ENCODE measurements around the gene NTM.

Gene NTM

DNA sequence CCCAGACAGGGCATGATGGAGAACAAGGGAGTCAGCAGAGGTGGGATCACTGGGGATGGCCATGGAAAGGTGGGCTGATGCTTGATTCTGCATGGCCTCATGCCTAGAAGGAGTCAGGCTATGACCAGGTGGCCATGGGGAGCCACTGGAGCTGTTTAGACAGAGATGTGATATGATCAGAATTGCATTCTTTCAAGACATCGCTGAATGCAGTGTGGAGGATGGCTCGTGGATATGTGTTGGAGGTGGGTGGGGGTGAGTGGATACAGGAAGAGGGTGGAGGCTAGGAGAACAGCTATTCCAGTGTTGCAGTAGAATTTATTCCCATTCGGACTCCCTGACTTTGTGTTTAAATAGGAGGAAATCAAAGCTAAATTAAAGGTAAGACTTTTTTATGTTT lies 841.1 kb downstream of the NTM start:
- H3K4me1 ChIP-seq (ENCODE audit: control insufficient read depth, low read depth, low read length), result no peaks in the 10 kb centered on the region
- no peak overlapping the region for H2AK5ac ChIP-seq (ENCODE audit: low read length)
- no peak overlapping the region for H3K4me2 ChIP-seq (ENCODE audit: low read length)
- DNase-seq, result no peak
- H4K5ac ChIP-seq (ENCODE audit: low read length), result no peak overlapping the region
- no peak overlapping the region for H2BK15ac ChIP-seq (replicated peaks; ENCODE audit: low read depth)
- no peak overlapping the region for H3K18ac ChIP-seq (ENCODE audit: low read length)
- H3K79me1 ChIP-seq (ENCODE audit: low read length), result no peaks in the 10 kb centered on the region
- no peaks in the 10 kb centered on the region for H3K27me3 ChIP-seq (ENCODE audit: insufficient read depth, low read length, poor library complexity)
- H3K56ac ChIP-seq (ENCODE audit: low read length), result no peak overlapping the region
- H3K9ac ChIP-seq (ENCODE audit: low read length), result no peak overlapping the region
- H3K79me2 ChIP-seq (ENCODE audit: control insufficient read depth, insufficient read depth, low read length), result no peaks in the 10 kb centered on the region
- no peak overlapping the region for H2BK5ac ChIP-seq (ENCODE audit: low read length)
- H3K4me3 ChIP-seq (ENCODE audit: low read length), result no peak overlapping the region
- H4K8ac ChIP-seq (ENCODE audit: low read depth, low read length), result no peak overlapping the region
- H3K23ac ChIP-seq (ENCODE audit: low read length), result no peak overlapping the region
- no CpG with 5 or more reads among the region's 3 CpGs for WGBS (ENCODE audit: extremely low coverage, insufficient coverage, low lambda C conversion rate)
- H2BK120ac ChIP-seq (ENCODE audit: low read depth, low read length), result no peak overlapping the region
- no peak overlapping the region for H3K4ac ChIP-seq (ENCODE audit: low read depth, low read length)
- no peaks in the 10 kb centered on the region for H3K36me3 ChIP-seq (ENCODE audit: control insufficient read depth, insufficient read depth, low read length)
- no peak overlapping the region for H3K27ac ChIP-seq (ENCODE audit: low read depth, low read length)

DNA sequence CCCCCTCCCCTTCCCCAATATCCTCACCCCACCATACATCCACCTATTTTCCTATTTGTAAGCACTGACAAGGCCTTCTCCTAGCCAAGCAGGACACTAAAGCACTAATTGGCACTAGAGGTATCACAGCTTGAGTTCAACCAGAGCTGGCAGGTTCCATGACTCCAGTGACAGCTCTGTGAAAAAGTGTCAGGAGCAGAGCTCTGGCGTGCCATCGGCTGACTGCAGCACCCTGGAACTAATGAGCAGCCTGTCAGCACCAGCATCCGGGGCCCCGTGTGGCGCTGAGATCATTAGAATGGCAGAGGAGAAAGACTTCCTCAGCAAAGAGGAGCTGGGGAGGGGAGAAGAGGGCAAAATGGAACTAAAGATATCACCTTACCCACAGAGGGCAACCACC lies 847.4 kb downstream of the NTM start:
- no peak overlapping the region for H2AK5ac ChIP-seq (ENCODE audit: low read length)
- no peaks in the 10 kb centered on the region for H3K36me3 ChIP-seq (ENCODE audit: control insufficient read depth, insufficient read depth, low read length)
- H3K4me3 ChIP-seq (ENCODE audit: low read length), result no peak overlapping the region
- H2BK120ac ChIP-seq (ENCODE audit: low read depth, low read length), result no peak overlapping the region
- no CpG with 5 or more reads among the region's 5 CpGs for WGBS (ENCODE audit: extremely low coverage, insufficient coverage, low lambda C conversion rate)
- H3K23ac ChIP-seq (ENCODE audit: low read length), result no peak overlapping the region
- H3K18ac ChIP-seq (ENCODE audit: low read length), result no peak overlapping the region
- no peak overlapping the region for H2BK15ac ChIP-seq (replicated peaks; ENCODE audit: low read depth)
- H3K4me1 ChIP-seq (ENCODE audit: control insufficient read depth, low read depth, low read length), result no peaks in the 10 kb centered on the region
- no peak overlapping the region for H3K27ac ChIP-seq (ENCODE audit: low read depth, low read length)
- no peak overlapping the region for H3K4me2 ChIP-seq (ENCODE audit: low read length)
- no peak for DNase-seq
- no peaks in the 10 kb centered on the region for H3K79me1 ChIP-seq (ENCODE audit: low read length)
- no peak overlapping the region for H2BK5ac ChIP-seq (ENCODE audit: low read length)
- H3K4ac ChIP-seq (ENCODE audit: low read depth, low read length), result no peak overlapping the region
- no peak overlapping the region for H4K8ac ChIP-seq (ENCODE audit: low read depth, low read length)
- no peak overlapping the region for H4K5ac ChIP-seq (ENCODE audit: low read length)
- no peak overlapping the region for H3K56ac ChIP-seq (ENCODE audit: low read length)
- no peak overlapping the region for H3K9ac ChIP-seq (ENCODE audit: low read length)
- H3K79me2 ChIP-seq (ENCODE audit: control insufficient read depth, insufficient read depth, low read length), result no peaks in the 10 kb centered on the region
- no peaks in the 10 kb centered on the region for H3K27me3 ChIP-seq (ENCODE audit: insufficient read depth, low read length, poor library complexity)

DNA sequence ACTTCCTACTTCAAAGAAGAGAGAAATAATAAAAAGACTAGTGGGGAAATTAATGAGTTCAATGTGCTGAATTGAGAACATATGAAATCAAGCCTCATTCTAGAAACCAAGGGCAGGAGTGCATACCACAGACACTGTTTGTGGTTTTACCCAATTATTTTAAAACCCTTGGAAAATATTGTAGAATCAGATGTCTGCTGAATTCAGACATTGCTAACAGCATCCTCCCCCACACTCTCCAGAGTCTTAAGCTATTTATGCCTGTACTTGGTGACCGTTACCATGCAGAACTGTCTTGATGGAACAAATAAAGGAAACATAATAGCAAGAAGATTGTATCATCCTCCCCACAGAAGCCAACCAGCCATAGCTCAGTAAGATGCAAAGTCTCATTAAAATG lies 850.1 kb downstream of the NTM start:
- no peaks in the 10 kb centered on the region for H3K36me3 ChIP-seq (ENCODE audit: control insufficient read depth, insufficient read depth, low read length)
- H3K4me3 ChIP-seq (ENCODE audit: low read length), result no peak overlapping the region
- H3K23ac ChIP-seq (ENCODE audit: low read length), result no peak overlapping the region
- no peak for DNase-seq
- H3K4me2 ChIP-seq (ENCODE audit: low read length), result no peak overlapping the region
- H3K79me2 ChIP-seq (ENCODE audit: control insufficient read depth, insufficient read depth, low read length), result no peaks in the 10 kb centered on the region
- H2BK5ac ChIP-seq (ENCODE audit: low read length), result no peak overlapping the region
- no peak overlapping the region for H4K5ac ChIP-seq (ENCODE audit: low read length)
- no CpG with 5 or more reads among the region's 1 CpG for WGBS (ENCODE audit: extremely low coverage, insufficient coverage, low lambda C conversion rate)
- no peak overlapping the region for H3K56ac ChIP-seq (ENCODE audit: low read length)
- no peaks in the 10 kb centered on the region for H3K4me1 ChIP-seq (ENCODE audit: control insufficient read depth, low read depth, low read length)
- no peak overlapping the region for H3K4ac ChIP-seq (ENCODE audit: low read depth, low read length)
- no peak overlapping the region for H2BK15ac ChIP-seq (replicated peaks; ENCODE audit: low read depth)
- no peaks in the 10 kb centered on the region for H3K79me1 ChIP-seq (ENCODE audit: low read length)
- H2BK120ac ChIP-seq (ENCODE audit: low read depth, low read length), result no peak overlapping the region
- no peak overlapping the region for H3K27ac ChIP-seq (ENCODE audit: low read depth, low read length)
- H4K8ac ChIP-seq (ENCODE audit: low read depth, low read length), result no peak overlapping the region
- no peak overlapping the region for H2AK5ac ChIP-seq (ENCODE audit: low read length)
- H3K9ac ChIP-seq (ENCODE audit: low read length), result no peak overlapping the region
- no peak overlapping the region for H3K18ac ChIP-seq (ENCODE audit: low read length)
- no peaks in the 10 kb centered on the region for H3K27me3 ChIP-seq (ENCODE audit: insufficient read depth, low read length, poor library complexity)

DNA sequence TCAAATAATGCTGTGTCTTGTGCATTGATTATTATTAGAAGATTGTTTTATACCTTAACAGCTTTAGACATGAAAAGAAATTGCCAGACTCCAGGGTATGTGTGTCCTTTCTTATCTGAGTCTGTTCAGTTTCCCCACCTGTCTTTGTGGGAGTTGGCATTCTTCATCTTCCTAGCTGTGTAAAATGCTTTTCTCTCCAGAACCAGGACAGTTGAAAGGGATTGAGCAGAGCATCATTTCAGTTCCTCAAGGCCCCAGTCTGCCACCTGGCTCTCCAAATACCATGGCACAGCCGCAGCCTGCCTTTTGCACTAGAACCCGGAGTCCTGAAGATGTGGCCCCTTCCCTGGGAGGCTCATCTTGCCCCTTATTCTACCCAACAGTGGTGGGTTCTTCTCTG lies 851.9 kb downstream of the NTM start:
- no peak overlapping the region for H4K5ac ChIP-seq (ENCODE audit: low read length)
- no peak overlapping the region for H3K18ac ChIP-seq (ENCODE audit: low read length)
- no peak overlapping the region for H3K27ac ChIP-seq (ENCODE audit: low read depth, low read length)
- H3K4me2 ChIP-seq (ENCODE audit: low read length), result no peak overlapping the region
- H3K79me2 ChIP-seq (ENCODE audit: control insufficient read depth, insufficient read depth, low read length), result no peaks in the 10 kb centered on the region
- H3K36me3 ChIP-seq (ENCODE audit: control insufficient read depth, insufficient read depth, low read length), result no peaks in the 10 kb centered on the region
- no peak overlapping the region for H3K56ac ChIP-seq (ENCODE audit: low read length)
- H3K4ac ChIP-seq (ENCODE audit: low read depth, low read length), result no peak overlapping the region
- H2BK120ac ChIP-seq (ENCODE audit: low read depth, low read length), result no peak overlapping the region
- no peak overlapping the region for H2BK5ac ChIP-seq (ENCODE audit: low read length)
- H3K23ac ChIP-seq (ENCODE audit: low read length), result no peak overlapping the region
- no peak overlapping the region for H2BK15ac ChIP-seq (replicated peaks; ENCODE audit: low read depth)
- H3K79me1 ChIP-seq (ENCODE audit: low read length), result no peaks in the 10 kb centered on the region
- H4K8ac ChIP-seq (ENCODE audit: low read depth, low read length), result no peak overlapping the region
- no CpG with 5 or more reads among the region's 2 CpGs for WGBS (ENCODE audit: extremely low coverage, insufficient coverage, low lambda C conversion rate)
- no peak overlapping the region for H2AK5ac ChIP-seq (ENCODE audit: low read length)
- no peaks in the 10 kb centered on the region for H3K27me3 ChIP-seq (ENCODE audit: insufficient read depth, low read length, poor library complexity)
- H3K4me3 ChIP-seq (ENCODE audit: low read length), result no peak overlapping the region
- H3K4me1 ChIP-seq (ENCODE audit: control insufficient read depth, low read depth, low read length), result no peaks in the 10 kb centered on the region
- no peak overlapping the region for H3K9ac ChIP-seq (ENCODE audit: low read length)
- DNase-seq, result no peak

DNA sequence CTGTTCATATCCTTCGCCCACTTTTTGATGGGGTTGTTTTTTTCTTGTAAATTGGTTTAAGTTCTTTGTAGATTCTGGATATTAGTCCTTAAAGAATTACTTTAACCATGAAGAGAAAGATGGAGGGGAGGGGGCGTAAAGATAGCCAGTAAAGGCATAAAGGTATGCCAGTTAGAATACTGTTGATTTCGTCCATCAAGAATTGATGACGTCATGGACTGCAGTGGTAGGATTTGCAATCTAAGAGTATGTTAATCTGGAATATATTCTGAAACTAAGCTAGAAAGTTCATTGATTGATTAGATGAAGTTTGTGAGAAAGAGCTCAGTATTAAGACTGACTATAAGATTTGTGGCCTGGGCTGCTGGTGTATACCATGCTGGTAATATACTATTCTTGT lies 856.1 kb downstream of the NTM start:
- DNase-seq, result no peak
- Histone ChIP-seq H3K79me1 (ENCODE audit: low read length) (no peaks in the 10 kb centered on the region), H3K4ac (ENCODE audit: low read depth, low read length) (no peak overlapping the region), H3K23ac (ENCODE audit: low read length) (no peak overlapping the region), H2BK120ac (ENCODE audit: low read depth, low read length) (no peak overlapping the region), H2BK5ac (ENCODE audit: low read length) (no peak overlapping the region), H3K4me2 (ENCODE audit: low read length) (no peak overlapping the region), H4K5ac (ENCODE audit: low read length) (no peak overlapping the region), H3K4me3 (ENCODE audit: low read length) (no peak overlapping the region), H2AK5ac (ENCODE audit: low read length) (no peak overlapping the region), H3K79me2 (ENCODE audit: control insufficient read depth, insufficient read depth, low read length) (no peaks in the 10 kb centered on the region), H3K27ac (ENCODE audit: low read depth, low read length) (no peak overlapping the region), H3K9ac (ENCODE audit: low read length) (no peak overlapping the region), H3K56ac (ENCODE audit: low read length) (no peak overlapping the region), H2BK15ac (replicated peaks; ENCODE audit: low read depth) (no peak overlapping the region), H4K8ac (ENCODE audit: low read depth, low read length) (no peak overlapping the region), H3K18ac (ENCODE audit: low read length) (no peak overlapping the region), H3K4me1 (ENCODE audit: control insufficient read depth, low read depth, low read length) (no peaks in the 10 kb centered on the region), H3K36me3 (ENCODE audit: control insufficient read depth, insufficient read depth, low read length) (no peaks in the 10 kb centered on the region), H3K27me3 (ENCODE audit: insufficient read depth, low read length, poor library complexity) (no peaks in the 10 kb centered on the region)
- WGBS (ENCODE audit: extremely low coverage, insufficient coverage, low lambda C conversion rate), result no CpG with 5 or more reads among the region's 4 CpGs

DNA sequence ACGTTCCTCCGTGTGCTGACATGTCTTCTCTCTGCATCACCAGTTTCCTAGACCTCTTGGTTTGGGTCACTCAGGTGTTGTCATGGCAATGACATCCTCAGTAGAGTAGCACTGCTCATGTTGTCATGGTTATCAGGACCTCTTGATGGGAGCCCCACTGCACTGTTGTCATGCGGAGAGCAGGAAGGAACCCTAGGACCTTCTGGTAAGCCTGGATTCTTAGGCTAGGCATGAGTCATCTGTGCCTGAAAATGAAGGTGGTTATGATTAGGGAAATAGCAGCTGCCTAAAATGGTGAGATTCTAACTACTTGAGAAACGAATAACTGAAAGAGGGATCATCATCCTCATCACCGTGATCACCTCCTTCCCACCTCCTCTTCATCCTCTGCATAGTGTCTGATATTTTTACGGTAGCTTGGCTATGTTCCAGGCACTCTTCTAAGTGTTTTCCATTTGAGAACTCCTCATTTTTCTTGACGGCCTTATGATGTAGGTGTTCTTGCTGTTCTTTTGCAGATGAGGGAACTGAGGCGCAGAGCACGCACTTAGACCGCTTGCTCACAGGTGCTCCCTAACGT lies 858.4 kb downstream of the NTM start:
- Histone ChIP-seq H3K36me3 (ENCODE audit: control insufficient read depth, insufficient read depth, low read length) (no peaks in the 10 kb centered on the region), H3K27ac (ENCODE audit: low read depth, low read length) (no peak overlapping the region), H2BK5ac (ENCODE audit: low read length) (no peak overlapping the region), H3K4ac (ENCODE audit: low read depth, low read length) (no peak overlapping the region), H3K56ac (ENCODE audit: low read length) (no peak overlapping the region), H2BK15ac (replicated peaks; ENCODE audit: low read depth) (no peak overlapping the region), H2AK5ac (ENCODE audit: low read length) (no peak overlapping the region), H3K4me3 (ENCODE audit: low read length) (no peak overlapping the region), H3K27me3 (ENCODE audit: insufficient read depth, low read length, poor library complexity) (no peaks in the 10 kb centered on the region), H3K23ac (ENCODE audit: low read length) (no peak overlapping the region), H3K4me1 (ENCODE audit: control insufficient read depth, low read depth, low read length) (no peaks in the 10 kb centered on the region), H4K8ac (ENCODE audit: low read depth, low read length) (no peak overlapping the region), H4K5ac (ENCODE audit: low read length) (no peak overlapping the region), H3K9ac (ENCODE audit: low read length) (no peak overlapping the region), H3K18ac (ENCODE audit: low read length) (no peak overlapping the region), H3K79me2 (ENCODE audit: control insufficient read depth, insufficient read depth, low read length) (no peaks in the 10 kb centered on the region), H3K79me1 (ENCODE audit: low read length) (no peaks in the 10 kb centered on the region), H2BK120ac (ENCODE audit: low read depth, low read length) (no peak overlapping the region), H3K4me2 (ENCODE audit: low read length) (no peak overlapping the region)
- peak; percentile 11 for DNase-seq
- WGBS (ENCODE audit: extremely low coverage, insufficient coverage, low lambda C conversion rate), result no CpG with 5 or more reads among the region's 11 CpGs

Measured in mesendoderm (in vitro differentiated cells).